Colonic mucosa (tissue), 4 donors: ENCODE data around the gene MRPL54. TPM values are rescaled to one million over a fixed set of nuclear protein-coding genes. Genes with fewer than 3 reads are reported as not detected.

ENCODE experiments used
- DNase-seq: peaks from one replicate; pipeline ENCODE4 v3.0.0-alpha.2; 2020
- H3K27ac ChIP-seq: fragments of 200-600 bp; one replicate; pipeline ENCODE4 v1.8.0; 2021
- H3K27me3 ChIP-seq: fragments of 200-600 bp; one replicate; pipeline ENCODE4 v1.8.0; 2021
- H3K36me3 ChIP-seq: fragments of 200-600 bp; one replicate; pipeline ENCODE4 v1.8.0; 2021
- H3K4me1 ChIP-seq: fragments of 200-600 bp; one replicate; pipeline ENCODE4 v1.8.0; 2021; ENCODE audit warnings: mild to moderate bottlenecking
- H3K4me3 ChIP-seq: fragments of 200-600 bp; one replicate; pipeline ENCODE4 v1.8.0; 2021
- H3K9ac ChIP-seq, 2 donors: one replicate each; pipeline ENCODE4 v1.7.0; 2013; ENCODE audit warnings: control low read depth in 2 of 2, low read depth in 2 of 2, low read length in 2 of 2
- H3K9me3 ChIP-seq: fragments of 200-600 bp; one replicate; pipeline ENCODE4 v1.8.0; 2021
- intact Hi-C: fragments of 100-400 bp; cut with DNase I; formaldehyde crosslinking; loops from one replicate; pipeline ENCODE4 v1.14.1; 2022
- total RNA-seq, 2 donors: library from RNA; stranded (reverse); fragmentation: NEBNext Ultra II Directional in 1 of 2; extraction: Animal tissue kit (Norgen Biotek cat#: 25700) in 1 of 2; gene quantifications; one replicate each; pipeline ENCODE4 v1.2.1, GENCODE V29; 2021
- TF ChIP-seq, protein P1 (sequence below): fragments of 200-600 bp; IDR thresholded peaks from one replicate; pipeline ENCODE4 v1.8.0; 2022; ENCODE audit warnings: antibody characterized with exemption, mild to moderate bottlenecking
- donor health status: healthy.
- donor health status: DM: no; HTN: no; CAD: no.
- donor health status: DM: no; HTN: no; CAD: no.

MRPL54 gene
- total RNA-seq, 2 donors from 2014 or later = 73.7 to 86.9 TPM

DNA sequence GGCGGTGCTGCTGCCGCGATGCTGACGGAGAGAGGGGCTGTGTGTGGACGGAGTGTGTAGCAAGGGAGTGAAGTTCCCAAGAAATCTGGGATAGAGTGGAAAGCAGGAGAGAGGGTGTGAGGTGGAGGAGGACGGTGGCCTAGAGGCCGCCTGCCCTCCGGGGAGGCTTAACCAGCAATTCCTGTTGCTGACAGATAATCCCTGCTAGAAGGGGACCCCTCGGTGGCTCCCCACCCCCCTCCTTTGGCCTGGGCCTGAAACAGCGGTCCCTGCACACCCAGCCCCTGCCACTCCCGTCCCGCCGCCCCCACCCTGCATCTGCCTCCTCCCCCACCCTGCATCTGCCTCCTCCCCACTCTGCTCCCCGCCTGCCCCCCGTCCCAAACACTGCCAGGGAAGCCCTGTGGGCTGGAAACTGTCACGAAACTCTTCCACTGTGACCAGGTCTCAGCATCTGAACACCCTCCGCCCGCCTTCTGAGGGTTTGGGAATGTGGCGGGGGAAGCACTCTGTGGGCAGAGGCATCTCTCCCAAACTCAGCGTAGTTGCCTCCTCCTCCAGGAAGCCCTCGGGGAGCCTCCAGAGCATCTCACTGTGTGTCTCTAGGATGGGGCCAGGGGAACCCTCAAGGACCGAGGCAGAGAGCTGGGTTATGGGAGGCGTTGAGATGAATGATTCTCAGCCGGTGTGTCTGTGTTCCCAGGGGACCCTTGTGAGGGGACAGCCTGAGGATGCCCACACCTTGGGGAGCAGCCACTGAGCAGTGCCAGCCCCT is 40.8 kb downstream of the MRPL54 start:
- H3K4me3 ChIP-seq = no peak overlapping the region
- no peaks in the 10 kb centered on the region for H3K36me3 ChIP-seq
- peaks cover 15% of the 10 kb centered on the region for H3K27me3 ChIP-seq
- no peak overlapping the region for H3K9ac ChIP-seq
- no peak for DNase-seq
- TF ChIP-seq, protein P1, sequence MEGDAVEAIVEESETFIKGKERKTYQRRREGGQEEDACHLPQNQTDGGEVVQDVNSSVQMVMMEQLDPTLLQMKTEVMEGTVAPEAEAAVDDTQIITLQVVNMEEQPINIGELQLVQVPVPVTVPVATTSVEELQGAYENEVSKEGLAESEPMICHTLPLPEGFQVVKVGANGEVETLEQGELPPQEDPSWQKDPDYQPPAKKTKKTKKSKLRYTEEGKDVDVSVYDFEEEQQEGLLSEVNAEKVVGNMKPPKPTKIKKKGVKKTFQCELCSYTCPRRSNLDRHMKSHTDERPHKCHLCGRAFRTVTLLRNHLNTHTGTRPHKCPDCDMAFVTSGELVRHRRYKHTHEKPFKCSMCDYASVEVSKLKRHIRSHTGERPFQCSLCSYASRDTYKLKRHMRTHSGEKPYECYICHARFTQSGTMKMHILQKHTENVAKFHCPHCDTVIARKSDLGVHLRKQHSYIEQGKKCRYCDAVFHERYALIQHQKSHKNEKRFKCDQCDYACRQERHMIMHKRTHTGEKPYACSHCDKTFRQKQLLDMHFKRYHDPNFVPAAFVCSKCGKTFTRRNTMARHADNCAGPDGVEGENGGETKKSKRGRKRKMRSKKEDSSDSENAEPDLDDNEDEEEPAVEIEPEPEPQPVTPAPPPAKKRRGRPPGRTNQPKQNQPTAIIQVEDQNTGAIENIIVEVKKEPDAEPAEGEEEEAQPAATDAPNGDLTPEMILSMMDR = no peak
- no peaks in the 10 kb centered on the region for H3K9me3 ChIP-seq
- intact Hi-C loops = no loop called here
- no peak overlapping the region for H3K27ac ChIP-seq
- no peaks in the 10 kb centered on the region for H3K4me1 ChIP-seq

DNA sequence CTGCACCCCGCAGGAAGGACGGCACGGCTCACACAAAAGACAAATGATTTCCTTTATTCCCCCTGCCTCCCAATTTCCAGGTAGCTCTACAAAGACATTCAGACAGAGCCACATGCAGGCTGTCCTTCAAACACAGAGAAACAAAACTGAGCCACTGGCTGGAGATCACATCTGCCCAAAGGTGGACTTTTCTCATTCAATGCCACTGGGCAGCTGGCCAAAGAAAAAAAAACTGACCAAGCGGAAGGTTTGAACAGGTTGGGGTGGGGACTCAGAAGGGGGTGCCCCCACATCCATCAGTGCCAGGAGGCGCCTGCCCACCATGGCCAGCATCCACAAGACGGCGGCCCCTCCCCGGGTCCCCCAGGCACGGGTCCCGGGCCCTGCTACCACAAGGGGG is 41.5 kb downstream of the MRPL54 start:
- no peak overlapping the region for H3K27ac ChIP-seq
- no peak overlapping the region for H3K9ac ChIP-seq
- TF ChIP-seq, protein P1 = no peak
- no peaks in the 10 kb centered on the region for H3K9me3 ChIP-seq
- DNase-seq = no peak
- intact Hi-C loops = no loop called here
- no peaks in the 10 kb centered on the region for H3K36me3 ChIP-seq
- H3K27me3 ChIP-seq = peaks cover 15% of the 10 kb centered on the region
- no peak overlapping the region for H3K4me3 ChIP-seq
- no peaks in the 10 kb centered on the region for H3K4me1 ChIP-seq

DNA sequence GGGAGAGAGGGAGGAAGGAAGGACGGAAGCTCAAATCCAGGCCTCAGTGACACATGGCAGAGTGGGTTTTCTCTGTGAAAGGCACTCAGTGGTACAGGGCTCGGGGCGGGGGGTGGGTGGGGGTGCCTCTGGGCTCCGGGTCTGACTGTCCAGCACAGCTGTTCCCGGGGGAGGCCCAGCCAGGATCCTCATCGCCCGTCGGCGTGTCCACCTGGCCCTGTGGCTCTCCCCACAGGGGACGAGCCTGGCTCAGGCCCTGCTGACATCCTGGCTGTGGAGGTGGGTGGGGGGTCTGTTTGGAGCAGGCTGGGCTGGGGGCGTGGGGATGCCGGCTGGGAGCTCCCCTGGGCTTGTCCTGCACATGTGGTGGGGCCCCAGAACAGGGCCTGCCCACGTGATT is 41.9 kb downstream of the MRPL54 start:
- H3K4me1 ChIP-seq = no peaks in the 10 kb centered on the region
- H3K9ac ChIP-seq = no peak overlapping the region
- no peak overlapping the region for H3K4me3 ChIP-seq
- TF ChIP-seq, protein P1 = no peak
- peaks cover 15% of the 10 kb centered on the region for H3K27me3 ChIP-seq
- intact Hi-C loops = no loop called here
- no peaks in the 10 kb centered on the region for H3K9me3 ChIP-seq
- no peak for DNase-seq
- H3K27ac ChIP-seq = no peak overlapping the region
- H3K36me3 ChIP-seq = no peaks in the 10 kb centered on the region

DNA sequence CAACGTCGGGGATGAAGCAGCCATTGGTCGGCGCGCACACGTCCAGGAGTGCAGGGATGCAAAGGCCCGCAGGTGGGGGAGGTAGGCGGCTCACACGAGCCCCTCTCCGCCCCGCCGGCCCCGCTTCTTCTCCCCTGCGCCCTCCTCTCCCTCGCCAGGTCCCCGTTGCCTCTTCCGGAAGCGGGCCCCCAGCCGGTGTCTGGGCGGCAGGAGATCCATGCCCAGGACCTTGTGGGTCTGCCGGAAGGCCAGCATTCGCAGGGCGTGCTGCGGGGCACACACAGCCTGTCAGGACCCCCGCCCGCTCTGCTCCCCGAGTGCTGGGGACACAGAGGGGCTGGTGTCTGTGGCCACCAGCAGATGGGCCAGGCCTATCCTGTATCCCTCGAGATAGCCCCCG is 43.4 kb downstream of the MRPL54 start:
- Histone ChIP-seq H3K36me3 (no peaks in the 10 kb centered on the region), H3K9me3 (no peaks in the 10 kb centered on the region), H3K4me3 (no peak overlapping the region), H3K9ac (no peak overlapping the region), H3K27me3 (peaks cover 12% of the 10 kb centered on the region), H3K27ac (no peak overlapping the region), H3K4me1 (no peaks in the 10 kb centered on the region)
- no peak for DNase-seq
- intact Hi-C loops = no loop called here
- TF ChIP-seq, protein P1 = no peak

DNA sequence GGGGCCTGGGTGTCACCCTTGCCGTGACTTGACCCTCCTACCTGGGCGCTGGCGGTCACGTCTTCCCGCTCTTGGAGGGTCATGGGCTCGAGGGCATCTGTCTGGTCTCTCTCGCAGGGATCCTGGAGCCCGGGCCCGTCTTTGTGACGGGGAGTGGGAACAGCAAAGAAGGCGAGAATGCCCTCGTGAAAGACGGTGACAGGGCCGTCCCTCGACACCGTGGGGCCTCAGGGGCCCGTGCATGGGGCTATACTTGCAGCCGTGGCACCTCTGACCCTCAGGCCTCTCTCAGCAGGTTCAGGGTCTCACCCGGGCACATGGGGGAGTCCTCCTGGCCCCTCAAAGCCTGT is 44.6 kb downstream of the MRPL54 start:
- no peak for DNase-seq
- Histone ChIP-seq H3K36me3 (no peaks in the 10 kb centered on the region), H3K9ac (no peak overlapping the region), H3K27me3 (no peaks in the 10 kb centered on the region), H3K4me1 (no peaks in the 10 kb centered on the region), H3K4me3 (no peak overlapping the region), H3K9me3 (no peaks in the 10 kb centered on the region), H3K27ac (no peak overlapping the region)
- TF ChIP-seq, protein P1 = no peak
- intact Hi-C loops = no loop called here
